Astrocyte of the cerebellum (primary cell): Measurements from ENCODE around the gene RAB11FIP4.

Source experiments
- DNase-seq: peaks from one replicate; pipeline ENCODE4 v3.0.0-alpha.2; 2011; ENCODE audit warnings: low read depth
- H3K4me3 ChIP-seq: 2 replicates; pipeline ENCODE4 v1.5.1; 2011; ENCODE audit warnings: mild to moderate bottlenecking, low read depth, low read length, moderate library complexity
- in situ Hi-C: cut with HindIII; loops from 2 replicates; pipeline ENCODE4 v1.10.0; 2017; ENCODE audit warnings: low sequenced_read_pairs
- TF ChIP-seq, protein P1 (sequence below): IDR thresholded peaks from 2 replicates; pipeline ENCODE4 v1.5.1; 2012; ENCODE audit warnings: low read length, low read depth, moderate library complexity, mild to moderate bottlenecking; ENCODE audit errors: missing control alignments

The RAB11FIP4 gene

DNA sequence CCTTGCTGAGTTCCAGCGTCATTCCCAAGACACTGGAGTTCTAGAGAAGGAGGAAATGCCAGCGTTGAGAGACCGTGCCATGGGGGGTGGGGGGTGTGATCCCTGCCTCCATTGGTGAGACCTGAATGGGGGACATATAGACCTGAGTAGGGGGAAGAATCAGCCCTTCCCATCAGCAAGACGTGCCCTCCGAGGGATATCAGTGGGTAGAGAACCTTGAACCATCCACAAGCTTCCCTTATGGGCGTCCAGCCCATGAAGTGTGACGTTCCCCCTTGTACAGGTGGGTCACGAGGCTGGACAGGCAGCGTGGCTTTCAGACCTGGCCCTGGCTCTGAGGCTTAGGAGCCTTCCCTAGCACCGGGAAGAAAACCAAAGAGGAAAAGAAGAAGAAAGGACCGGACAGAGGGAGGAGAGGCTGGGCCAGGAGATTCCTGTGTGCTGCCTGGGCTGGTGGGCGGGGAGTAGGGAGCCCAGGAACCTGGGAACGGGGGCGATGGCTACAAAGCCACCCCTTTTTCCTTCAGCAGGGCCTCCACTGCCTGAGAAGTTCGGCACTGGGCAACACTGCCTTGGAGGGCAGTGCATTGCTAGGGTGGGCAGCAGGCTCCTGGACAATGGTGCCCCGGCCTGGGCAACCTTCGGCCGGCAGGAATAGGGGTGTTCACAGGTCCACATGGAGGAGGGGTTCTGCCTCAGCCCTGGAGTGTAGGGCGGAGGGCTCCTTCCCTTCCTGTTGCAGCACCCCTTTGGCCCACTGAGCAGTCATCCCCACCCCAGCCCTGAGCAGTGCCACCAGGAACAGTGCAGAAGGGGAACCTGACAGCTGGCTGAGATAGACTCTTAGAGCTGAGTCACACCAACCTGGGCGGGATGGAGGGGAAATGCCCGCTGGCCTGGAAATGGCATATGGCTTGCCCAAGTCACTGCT is 7.2 kb downstream of the RAB11FIP4 start:
- H3K4me3 ChIP-seq: no peak overlapping the region
- TF ChIP-seq, protein P1, sequence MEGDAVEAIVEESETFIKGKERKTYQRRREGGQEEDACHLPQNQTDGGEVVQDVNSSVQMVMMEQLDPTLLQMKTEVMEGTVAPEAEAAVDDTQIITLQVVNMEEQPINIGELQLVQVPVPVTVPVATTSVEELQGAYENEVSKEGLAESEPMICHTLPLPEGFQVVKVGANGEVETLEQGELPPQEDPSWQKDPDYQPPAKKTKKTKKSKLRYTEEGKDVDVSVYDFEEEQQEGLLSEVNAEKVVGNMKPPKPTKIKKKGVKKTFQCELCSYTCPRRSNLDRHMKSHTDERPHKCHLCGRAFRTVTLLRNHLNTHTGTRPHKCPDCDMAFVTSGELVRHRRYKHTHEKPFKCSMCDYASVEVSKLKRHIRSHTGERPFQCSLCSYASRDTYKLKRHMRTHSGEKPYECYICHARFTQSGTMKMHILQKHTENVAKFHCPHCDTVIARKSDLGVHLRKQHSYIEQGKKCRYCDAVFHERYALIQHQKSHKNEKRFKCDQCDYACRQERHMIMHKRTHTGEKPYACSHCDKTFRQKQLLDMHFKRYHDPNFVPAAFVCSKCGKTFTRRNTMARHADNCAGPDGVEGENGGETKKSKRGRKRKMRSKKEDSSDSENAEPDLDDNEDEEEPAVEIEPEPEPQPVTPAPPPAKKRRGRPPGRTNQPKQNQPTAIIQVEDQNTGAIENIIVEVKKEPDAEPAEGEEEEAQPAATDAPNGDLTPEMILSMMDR: no peak
- in situ Hi-C loops: no loop called here
- no peak for DNase-seq

DNA sequence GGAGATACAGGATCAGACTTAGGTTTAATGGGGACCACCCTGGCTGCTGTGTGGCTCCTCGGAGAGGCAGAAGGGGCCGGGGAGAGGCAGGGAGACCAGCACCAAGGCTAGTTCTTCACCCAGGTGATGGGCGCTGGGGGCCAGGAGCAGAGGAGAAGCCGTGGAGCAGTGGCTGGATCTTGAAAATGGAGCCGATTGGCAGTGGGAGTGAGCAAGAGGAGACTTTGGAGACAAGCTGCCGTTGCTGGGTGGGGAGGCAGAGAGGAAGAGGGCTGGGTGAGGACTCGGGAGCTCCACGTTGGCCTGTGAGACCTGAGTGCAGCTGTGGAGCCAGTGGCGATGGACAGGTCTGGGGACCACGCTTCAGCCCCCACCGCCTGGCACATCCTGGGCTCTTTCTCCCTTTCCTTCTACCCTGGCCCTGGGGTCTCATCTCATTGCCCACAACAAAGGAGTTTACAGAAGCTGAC is 9.0 kb downstream of the RAB11FIP4 start:
- H3K4me3 ChIP-seq: no peak overlapping the region
- DNase-seq: no peak
- in situ Hi-C loops: no loop called here
- TF ChIP-seq, protein P1: no peak

DNA sequence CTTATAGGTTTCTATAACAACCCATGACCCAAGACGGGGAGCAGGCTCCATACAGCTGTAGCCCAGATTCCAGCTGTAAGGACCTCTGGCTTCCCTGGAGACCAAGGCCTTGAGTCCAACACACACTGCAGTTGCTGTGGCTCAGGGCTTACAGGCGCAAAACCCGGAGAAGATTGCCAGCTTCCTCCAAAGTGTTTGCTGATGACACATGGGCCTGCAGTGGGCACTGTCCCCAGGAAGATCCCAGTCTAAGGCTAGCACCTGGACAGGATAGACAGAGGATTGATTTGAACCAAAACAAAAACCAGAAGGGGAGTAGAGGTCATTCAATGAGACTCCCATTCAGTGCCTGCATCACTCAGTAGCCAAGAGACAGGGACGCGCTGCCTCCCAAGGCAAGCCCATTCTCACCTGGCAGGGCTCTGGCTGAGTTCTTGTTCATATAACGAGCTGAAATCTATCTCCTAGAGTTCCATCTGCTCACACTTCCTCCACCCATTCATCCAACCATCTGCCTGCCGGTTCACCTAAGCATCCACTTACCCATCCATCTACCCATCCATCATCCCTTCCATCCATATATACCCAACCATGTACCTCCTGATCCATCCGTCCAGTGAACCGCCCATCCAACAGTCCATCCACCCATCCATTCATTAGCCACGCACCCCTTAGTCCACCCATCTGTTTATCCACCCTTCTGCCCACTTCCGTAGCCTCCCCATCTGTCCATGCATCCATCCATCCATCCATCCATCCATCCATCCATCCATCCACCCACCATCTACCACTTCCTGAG is 10.2 kb downstream of the RAB11FIP4 start:
- in situ Hi-C loops: no loop called here
- DNase-seq: no peak
- H3K4me3 ChIP-seq: no peak overlapping the region
- TF ChIP-seq, protein P1: no peak

DNA sequence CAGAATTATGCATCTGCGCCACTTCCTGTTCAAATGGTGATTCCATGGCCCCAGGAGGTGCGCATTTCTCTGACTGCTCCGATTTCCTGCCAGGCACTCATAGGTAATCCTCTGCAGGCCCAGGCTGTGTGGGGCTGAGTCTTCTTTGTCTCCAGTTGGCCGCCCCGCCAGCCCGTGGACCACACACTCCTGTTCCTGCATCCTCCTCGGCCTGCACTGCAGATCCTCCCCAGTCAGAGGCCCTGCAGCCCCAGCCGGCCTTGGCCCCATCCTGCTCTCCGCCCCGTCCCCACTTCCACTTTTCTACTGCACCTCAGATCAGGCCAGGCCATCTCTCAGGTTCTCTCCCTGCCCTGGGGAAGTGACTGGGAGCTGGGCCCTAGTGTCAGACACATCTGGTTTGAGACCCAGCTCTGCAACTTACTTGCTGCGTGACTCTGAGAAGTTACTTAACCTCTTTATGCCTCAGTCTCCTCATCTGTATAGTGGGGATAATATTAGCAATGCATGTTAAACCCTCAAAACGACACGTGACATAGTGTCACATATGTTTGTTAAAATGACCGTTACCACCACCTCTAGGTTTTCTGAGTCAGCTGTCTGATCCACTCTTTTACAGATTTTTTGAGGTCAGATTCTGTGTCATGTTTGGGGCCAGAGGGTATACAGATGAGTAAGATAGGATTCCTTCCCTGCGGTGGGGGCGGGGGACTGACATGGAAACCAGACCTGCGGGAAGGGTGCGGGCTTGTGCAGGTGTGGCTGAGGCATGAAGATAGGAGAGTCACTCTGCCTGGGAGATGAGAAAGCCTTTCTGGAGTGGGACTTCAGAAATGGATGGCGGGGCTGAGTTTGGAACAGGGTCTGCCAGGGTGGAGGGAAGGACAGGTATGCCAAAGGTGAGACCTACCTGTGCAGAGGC is 12.8 kb downstream of the RAB11FIP4 start:
- in situ Hi-C loops: no loop called here
- no peak overlapping the region for H3K4me3 ChIP-seq

DNA sequence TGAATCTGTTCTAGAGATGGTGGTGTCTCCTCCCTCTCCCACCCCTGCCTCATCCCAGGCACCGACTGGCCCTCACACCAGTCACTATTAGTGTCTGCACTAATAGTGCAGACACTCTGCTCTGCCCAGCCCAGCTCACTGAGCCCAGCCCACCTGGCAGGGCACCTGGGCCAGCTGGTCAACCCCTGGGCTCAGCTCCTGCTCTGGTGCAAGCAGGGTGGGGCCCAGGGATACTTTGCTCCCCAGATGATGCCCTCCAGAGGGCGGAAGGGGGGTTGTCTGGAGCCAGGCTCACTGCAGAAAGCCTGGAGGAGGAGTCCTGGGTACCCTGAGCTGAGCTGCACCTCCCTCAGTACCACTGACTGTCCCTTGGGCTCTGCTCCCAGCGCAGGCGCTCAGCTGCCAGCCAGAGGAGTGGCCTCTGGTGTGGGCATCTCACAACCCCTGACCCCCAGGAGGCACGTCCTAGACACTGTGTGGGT is 14.5 kb downstream of the RAB11FIP4 start:
- in situ Hi-C loops: no loop called here
- TF ChIP-seq, protein P1: no peak
- H3K4me3 ChIP-seq: no peak overlapping the region
- no peak for DNase-seq

More for the DNA sequence above, 12.8 kb downstream of the RAB11FIP4 start:
- DNase-seq: no peak
- TF ChIP-seq, protein P1: no peak
